ENCODE measurements around the gene MICAL1. TPM values are rescaled to one million over a fixed set of nuclear protein-coding genes. Genes with fewer than 3 reads are reported as not detected.
A peak's percentile ranks its signal among the peaks of the same experiment; 100 is the strongest.

The MICAL1 gene
- total and polyA plus RNA-seq, 2 of the 8 experiments (the other 6 are each of a cell fraction or from before 2014, with no cell fraction given): 42.5 to 55.4 TPM

GRCh38 chr6:109477725-109478124 lies 22.2 kb upstream of the MICAL1 start:
- Histone ChIP-seq H3K4ac (replicated peaks; ENCODE audit: insufficient read length, low read depth, low read length) (no peak overlapping the region), H4K5ac (ENCODE audit: insufficient read length, low read depth, low read length) (no peak overlapping the region), H3K36me3 (ENCODE audit: control insufficient read depth in 2 of 4, insufficient read depth in 4 of 4, low read length in 3 of 4) (peaks cover 15 to 76% (median 51%) of the 10 kb centered on the region in 4 experiments), H2BK20ac (ENCODE audit: low read length) (no peak overlapping the region), H3K9me3 (ENCODE audit: insufficient read depth in 2 of 2, low read depth in 1 of 2, low read length in 1 of 2) (no peaks in the 10 kb centered on the region), H2BK120ac (replicated peaks; ENCODE audit: low read depth, low read length) (no peak overlapping the region), H3K4me3 (ENCODE audit: extremely low read depth in 1 of 4, insufficient read depth in 2 of 4, low read depth in 3 of 4, low read length in 4 of 4) (peak overlapping the region in 2 of 4 experiments; percentile 6 to 48; a peak in 3 of 8 replicates), H3K23ac (ENCODE audit: insufficient read length) (no peak overlapping the region), H3K14ac (ENCODE audit: insufficient read length) (no peak overlapping the region), H2AFZ (ENCODE audit: low read length) (no peak overlapping the region), H3K23me2 (ENCODE audit: low read depth, low read length) (0 out of 2 replicates have a peak, but pooled peaks cover 5% of the 10 kb centered on the region), H3K4me1 (replicated peaks in 1 of 4; ENCODE audit: control insufficient read depth in 3 of 4, insufficient read depth in 4 of 4, low read length in 3 of 4) (peaks cover 2 to 15% (median 3%) of the 10 kb centered on the region in 4 experiments; a peak in 4 of 7 replicates), H3K27me3 (replicated peaks in 1 of 4; ENCODE audit: control insufficient read depth in 3 of 4, extremely low read depth in 1 of 4, insufficient read depth in 3 of 4, low read length in 3 of 4) (no peaks in the 10 kb centered on the region), H3K18ac (ENCODE audit: extremely low read depth, low read length) (no peak overlapping the region), H4K20me1 (replicated peaks in 1 of 2; ENCODE audit: control insufficient read depth in 1 of 2, insufficient read depth in 2 of 2, low read length in 2 of 2) (peaks cover 4 to 21% of the 10 kb centered on the region in 2 experiments), H2BK12ac (ENCODE audit: low read depth, low read length) (no peak overlapping the region), H3K56ac (replicated peaks; ENCODE audit: insufficient read length, low read depth, low read length) (no peak overlapping the region), H3K79me1 (ENCODE audit: low read depth, low read length) (peaks cover 13% of the 10 kb centered on the region), H3K27ac (ENCODE audit: low read depth, low read length) (no peak overlapping the region; the same call in 1 of the 2 replicates), H4K91ac (replicated peaks; ENCODE audit: insufficient read length, low read length) (no peak overlapping the region), H3K79me2 (ENCODE audit: control insufficient read depth in 1 of 2, insufficient read depth in 2 of 2, low read length in 2 of 2) (peaks cover 20 to 76% of the 10 kb centered on the region in 2 experiments), H2BK5ac (ENCODE audit: low read depth, low read length) (no peak overlapping the region), H4K8ac (ENCODE audit: extremely low read depth, insufficient read depth, low read length) (no peak overlapping the region), H2BK15ac (ENCODE audit: low read length) (no peak overlapping the region), H3K9ac (replicated peaks in 1 of 4; ENCODE audit: extremely low read depth in 1 of 4, low read depth in 3 of 4, low read length in 3 of 4) (no peak overlapping the region; a peak in 1 of 7 replicates), H3K4me2 (ENCODE audit: insufficient read depth in 1 of 2, low read depth in 2 of 2, low read length in 2 of 2) (peak overlapping the region; percentile 34 to 72; a peak in 3 of 4 replicates), H2AK5ac (ENCODE audit: low read depth, low read length) (no peak overlapping the region; the same call in 1 of the 2 replicates)
- POLR2A ChIA-PET (ENCODE audit: partially characterized antibody): interaction anchor here (1.6 kb wide), 1 partner anchor 20 kb away, joined by 7 read pairs; no protein-coding TSS in a partner anchor
- 76% methylated on average over 2 of the region's 2 CpGs; no CpG with 5 or more reads in 1 of the 2 experiments for WGBS, 2 experiments (ENCODE audit: extremely low coverage in 1 of 2, insufficient coverage in 1 of 2, insufficient read length in 1 of 2, insufficient replicate concordance in 2 of 2, low coverage in 1 of 2, low lambda C conversion rate in 2 of 2, missing lambda C conversion rate in 1 of 2)
- no peak for FAIRE-seq
- DNase-seq (ENCODE audit: low read depth in 1 of 2, low spot score in 2 of 2): no peak
- CTCF ChIA-PET (ENCODE audit: partially characterized antibody): no interaction called here
- TF ChIP-seq EP300 (IDR thresholded peaks at IDR 0.05; ENCODE audit: borderline replicate concordance in 1 of 2, low read depth in 2 of 2, low read length in 2 of 2) (no peak), SRF (IDR thresholded peaks at IDR 0.05; ENCODE audit: low read depth, low read length) (no peak), NRF1 (IDR thresholded peaks at IDR 0.05; ENCODE audit: low read depth, low read length) (no peak), TEAD4 (IDR thresholded peaks at IDR 0.05; ENCODE audit: low read depth, low read length) (0 out of 2 replicates have a peak, but pooled peaks have one; percentile 24), SIX5 (IDR thresholded peaks at IDR 0.05; ENCODE audit: low read depth, low read length) (no peak), EGR1 (IDR thresholded peaks at IDR 0.05; ENCODE audit: borderline replicate concordance, low read depth, low read length) (no peak)

All from H1 (cell line).